K562 (cell line): Measurements from ENCODE around the gene RPS19. TPM values are rescaled to one million over a fixed set of nuclear protein-coding genes. Genes with fewer than 3 reads are reported as not detected.

ENCODE experiments used
- ATAC-seq: fragments of 200-7000 bp; cut with Tn5 transposase; 3 replicates; pipeline ENCODE4 v1.9.1; 2020; ENCODE audit warnings: moderate library complexity
- BruUV-seq: library from RNA; stranded (reverse); fragments of 400-500 nt; replicated peaks from 2 replicates; lab custom pipeline; 2021; lab: Mats Ljungman, UMichigan
- CTCF ChIA-PET: fragments of 300-600 bp; formaldehyde crosslinking; extraction: SDS; loops from one replicate; lab custom pipeline; 2021; ENCODE audit warnings: low intra/inter-chr PET ratio; lab: Yijun Ruan, JAX
- POLR2A ChIA-PET: fragments of 300-600, 350-650 bp; sonication (Branson Sonifier 250); formaldehyde crosslinking; extraction: SDS; loops from one replicate; lab custom pipeline; 2021; ENCODE audit warnings: antibody characterized with exemption, inconsistent platforms; lab: Yijun Ruan, JAX
- DNase-seq, 4 experiments: peaks; one replicate each; pipeline versions ENCODE4 v3.0.0 to v3.0.0-alpha.2; 2011 to 2018; ENCODE audit warnings: low spot score in 3 of 4, mixed read lengths in 3 of 4; ENCODE audit errors: extremely low read depth in 1 of 4
- FAIRE-seq: peaks from 2 replicates; lab custom pipeline; 2011; peaks lifted over from hg19 to GRCh38; lab: Jason Lieb, UNC
- H2AFZ ChIP-seq: 2 replicates; pipeline ENCODE4 v1.6.0; 2011; ENCODE audit warnings: low read depth, low read length, control low read depth, inconsistent platforms
- H3K27ac ChIP-seq: fragments of 200-600 bp; 3 replicates; pipeline ENCODE4 v1.8.0; 2011; ENCODE audit warnings: low read depth, mild to moderate bottlenecking, control low read depth, inconsistent platforms, low read length, moderate library complexity, mixed read lengths; ENCODE audit errors: extremely low read depth
- H3K27me3 ChIP-seq, 2 experiments: fragments of 300-600 bp in 1 of 2; 2 replicates in 1 of 2; 3 replicates in 1 of 2; pipeline versions ENCODE4 v1.6.0 to v1.8.0; 2011; ENCODE audit warnings: inconsistent platforms in 2 of 2, low read length in 2 of 2, mild to moderate bottlenecking in 1 of 2, mixed read lengths in 1 of 2, moderate library complexity in 1 of 2; ENCODE audit not compliant: control insufficient read depth in 2 of 2, insufficient read depth in 2 of 2
- H3K36me3 ChIP-seq: fragments of 300-600 bp; 3 replicates; pipeline ENCODE4 v1.8.0; 2011; ENCODE audit warnings: mild to moderate bottlenecking, low read length, inconsistent platforms; ENCODE audit not compliant: control insufficient read depth, insufficient read depth
- H3K4me1 ChIP-seq, 2 experiments: fragments of 200-600 bp in 1 of 2; replicated peaks in 1 of 2; 2 replicates in 1 of 2; 3 replicates in 1 of 2; pipeline versions ENCODE4 v1.5.1 to v1.8.0; 2011; ENCODE audit warnings: inconsistent platforms in 2 of 2, low read length in 2 of 2, mild to moderate bottlenecking in 1 of 2, mixed read lengths in 1 of 2, moderate library complexity in 1 of 2; ENCODE audit not compliant: control insufficient read depth in 2 of 2, insufficient read depth in 2 of 2
- H3K4me2 ChIP-seq: 2 replicates; pipeline ENCODE4 v1.6.1; 2011; ENCODE audit warnings: low read length, control low read depth, inconsistent platforms, mixed read lengths; ENCODE audit not compliant: insufficient read depth
- H3K4me3 ChIP-seq: fragments of 200-600 bp; sonication (generic), shearing (Covaris generic); 2 replicates; pipeline ENCODE4 v1.5.1; 2016; ENCODE audit warnings: control low read depth, inconsistent platforms
- H3K79me2 ChIP-seq: fragments of 200-600 bp; 3 replicates; pipeline ENCODE4 v1.8.0; 2011; ENCODE audit warnings: low read length, inconsistent platforms; ENCODE audit not compliant: control insufficient read depth, insufficient read depth
- H3K9ac ChIP-seq, 2 experiments: 2 replicates each; pipeline versions ENCODE4 v1.6.0 to v1.6.1; 2011; ENCODE audit warnings: low read depth in 2 of 2, low read length in 2 of 2, control low read depth in 1 of 2, inconsistent platforms in 1 of 2, mild to moderate bottlenecking in 1 of 2, mixed read lengths in 1 of 2; ENCODE audit not compliant: insufficient read depth in 1 of 2
- H3K9me1 ChIP-seq: one replicate; pipeline ENCODE4 v1.6.0; 2011; ENCODE audit warnings: inconsistent platforms, mild to moderate bottlenecking, low read length, moderate library complexity; ENCODE audit not compliant: control insufficient read depth, insufficient read depth
- H3K9me3 ChIP-seq: replicated peaks from 2 replicates; pipeline ENCODE4 v1.5.1; 2011; ENCODE audit warnings: low read depth, low read length, inconsistent platforms; ENCODE audit not compliant: control insufficient read depth, insufficient read depth
- H4K20me1 ChIP-seq: replicated peaks from 2 replicates; pipeline ENCODE4 v1.6.1; 2011; ENCODE audit warnings: low read length, inconsistent platforms, mixed read lengths; ENCODE audit not compliant: control insufficient read depth, insufficient read depth
- FOXM1 ChIP-seq, 2 experiments: fragments of 450-650 bp in 1 of 2; sonication (generic) in 1 of 2; formaldehyde crosslinking in 1 of 2; IDR thresholded peaks; 2 replicates each; pipeline versions ENCODE4 v1.6.1 to v1.9.0; 2017 to 2022; ENCODE audit warnings: low read depth in 2 of 2, mild to moderate bottlenecking in 2 of 2, missing genetic modification reagents in 1 of 2, moderate library complexity in 1 of 2
- IFI16 ChIP-seq: fragments of 250-450 bp; sonication (Bioruptor Pico); IDR thresholded peaks from 2 replicates; pipeline ENCODE4 v2.1.2; 2022; ENCODE audit warnings: mild to moderate bottlenecking, inconsistent platforms
- ILF3 ChIP-seq: fragments of 450-650 bp; IDR thresholded peaks from 2 replicates; pipeline ENCODE4 v1.6.1; 2018; ENCODE audit warnings: antibody characterized with exemption, mild to moderate bottlenecking, moderate library complexity, borderline replicate concordance
- KDM1A ChIP-seq, 2 experiments: fragments of 450-650 bp; IDR thresholded peaks; 2 replicates each; pipeline ENCODE4 v1.6.1; 2016; ENCODE audit warnings: mild to moderate bottlenecking in 2 of 2
- NR2F6 ChIP-seq: fragments of 450-650 bp; formaldehyde crosslinking; IDR thresholded peaks from 2 replicates; pipeline ENCODE4 v1.4.0; 2020; ENCODE audit warnings: mild to moderate bottlenecking
- SIN3B ChIP-seq: fragments of 450-650 bp; IDR thresholded peaks from 2 replicates; pipeline ENCODE4 v1.6.1; 2017; ENCODE audit warnings: low read depth, mild to moderate bottlenecking, moderate library complexity
- WGBS: fragments of 100-300 bp; shearing (Covaris generic); methylation state at CpG from one replicate; pipeline ENCODE4 v1.1.6; 2016; ENCODE audit warnings: low coverage, mixed read lengths; ENCODE audit not compliant: insufficient coverage; ENCODE audit errors: missing lambda C conversion rate; 5-methylcytosine and 5-hydroxymethylcytosine counted together
- in situ Hi-C: fragments of 300-500 bp; cut with MboI; formaldehyde crosslinking; loops from 4 replicates; pipeline ENCODE4 v1.15.0; 2018; ENCODE audit warnings: inconsistent platforms, mixed read lengths
- intact Hi-C: fragments of 100-400 bp; cut with micrococcal nuclease; formaldehyde crosslinking; loops from 2 replicates; pipeline ENCODE4 v1.14.2; 2022
- polyA plus RNA-seq, 8 experiments: library from polyadenylated mRNA; depleted of rRNA in 4 of 8; stranded (reverse) in 5 of 8; unstranded in 3 of 8; fragments of >200 nt; fragmentation: Nextera tagmentation in 2 of 8; fragmentation: Illumina TruSeq in 1 of 8; extraction: Ambion mirVana in 2 of 8; extraction: Trizol in 1 of 8; gene quantifications; 2 replicates each; pipeline versions ENCODE4 v1.2.1 to v1.2.3, GENCODE V29; 2011 to 2014; ENCODE audit warnings: inconsistent platforms in 1 of 8, missing spikeins in 1 of 8
- total RNA-seq, 7 experiments: library from RNA; depleted of rRNA in 6 of 7; stranded (reverse); fragments of >200 nt in 6 of 7; fragmentation: Illumina TruSeq in 2 of 7; extraction: Trizol in 2 of 7; gene quantifications; 2 replicates each; pipeline versions ENCODE4 v1.2.1 to v1.2.3, GENCODE V29; 2011 to 2021; ENCODE audit warnings: low replicate concordance in 1 of 7

RPS19 gene
- total and polyA plus RNA-seq, 9 of the 15 experiments (the other 6 are each of a cell fraction or from before 2014, with no cell fraction given), result 1,964 to 3,408 (median 2,747) TPM

- no peak for TF ChIP-seq SIN3B
Measured at GRCh38 chr19:41917676-41918075, 57.6 kb downstream of the RPS19 start (continued).

GRCh38 chr19:41918095-41918494 is 58.0 kb downstream of the RPS19 start:
- 18% methylated on average over 6 of the region's 6 CpGs for WGBS
- in situ Hi-C loops, result no loop called here
- no TSS peak for BruUV-seq

More at GRCh38 chr19:41918095-41918494, 58.0 kb downstream of the RPS19 start:
- CTCF ChIA-PET, result no interaction called here
- peaks cover 0 to 36% of the 10 kb centered on the region in 2 experiments; a peak in 3 of 5 replicates for H3K4me1 ChIP-seq
- no peak for ATAC-seq
- DNase-seq, result no peak
- no peaks in the 10 kb centered on the region; the same call in 1 of the 2 replicates for H3K9me3 ChIP-seq
- TF ChIP-seq NR2F6 (CRISPR knock-in tag) (no peak), ILF3 (no peak), IFI16 (CRISPR knock-in tag) (no peak), FOXM1 (IDR thresholded peaks at IDR 0.05; ENCODE audit: low read depth) (no peak), FOXM1 (CRISPR knock-in tag; IDR thresholded peaks at IDR 0.05; ENCODE audit: low read depth) (no peak), KDM1A (IDR thresholded peaks at IDR 0.05) (peak in 1 of 2 experiments; percentile 91; a peak in 2 of 4 replicates)
- H4K20me1 ChIP-seq, result peaks cover 8% of the 10 kb centered on the region; the same call in 1 of the 2 replicates
- intact Hi-C loops, result no loop called here
- H3K27me3 ChIP-seq, result peaks cover 20 to 47% of the 10 kb centered on the region in 2 experiments
- POLR2A ChIA-PET, result no interaction called here
- H3K4me2 ChIP-seq, result no peak overlapping the region
- H3K4me3 ChIP-seq, result no peak overlapping the region
- no peaks in the 10 kb centered on the region for H3K9me1 ChIP-seq
- no peak overlapping the region for H3K9ac ChIP-seq
- no peak overlapping the region for H2AFZ ChIP-seq
- no peak for FAIRE-seq
- H3K79me2 ChIP-seq, result no peaks in the 10 kb centered on the region
- no peaks in the 10 kb centered on the region for H3K36me3 ChIP-seq
- no peak overlapping the region for H3K27ac ChIP-seq
